GM12878 (cell line): ENCODE data around the gene WWOX. TPM values are rescaled to one million over a fixed set of nuclear protein-coding genes. Genes with fewer than 3 reads are reported as not detected.

ENCODE experiments used
- ATAC-seq: fragments of 200-7000 bp; cut with Tn5 transposase; 3 replicates; pipeline ENCODE4 v1.9.1; 2020; ENCODE audit warnings: mild to moderate bottlenecking, moderate library complexity
- BruUV-seq: library from RNA; stranded (reverse); fragments of 400-500 nt; replicated peaks from 2 replicates; lab custom pipeline; 2021; lab: Mats Ljungman, UMichigan
- CTCF ChIA-PET: fragments of 300-600 bp; sonication (Branson Sonifier 250); formaldehyde crosslinking; extraction: SDS; loops from one replicate; lab custom pipeline; 2021; ENCODE audit warnings: inconsistent platforms; lab: Yijun Ruan, JAX
- POLR2A ChIA-PET: fragments of 350-600 bp; formaldehyde crosslinking; extraction: SDS; loops from one replicate; lab custom pipeline; 2021; ENCODE audit warnings: inconsistent platforms; lab: Charles Lee
- RAD21 ChIA-PET: fragments of 300-600 bp; sonication (Branson Sonifier 250); formaldehyde crosslinking; loops from one replicate; lab custom pipeline; 2023; ENCODE audit warnings: antibody characterized with exemption; ENCODE audit not compliant: unreplicated experiment; lab: Charles Lee
- SMC1A ChIA-PET: fragments of 300-600 bp; sonication (Branson Sonifier 250); formaldehyde crosslinking; loops from one replicate; lab custom pipeline; 2023; ENCODE audit not compliant: unreplicated experiment, uncharacterized antibody; lab: Charles Lee
- DNase-seq: peaks from one replicate; pipeline ENCODE4 v3.0.0-alpha.2; 2011; ENCODE audit warnings: low read depth, low spot score
- FAIRE-seq: peaks from 3 replicates; lab custom pipeline; 2011; peaks lifted over from hg19 to GRCh38; lab: Jason Lieb, UNC
- H2AFZ ChIP-seq: 2 replicates; pipeline ENCODE4 v1.6.0; 2011; ENCODE audit warnings: low read depth, low read length, control low read depth; ENCODE audit not compliant: control insufficient read depth
- H3K27ac ChIP-seq: 2 replicates; pipeline ENCODE4 v1.5.1; 2011; ENCODE audit warnings: control low read depth; ENCODE audit not compliant: control insufficient read depth, insufficient read depth
- H3K27me3 ChIP-seq, 2 experiments: replicated peaks in 1 of 2; 2 replicates each; pipeline versions ENCODE4 v1.6.0 to v1.6.1; 2011; ENCODE audit warnings: low read length in 1 of 2; ENCODE audit not compliant: control insufficient read depth in 2 of 2, insufficient read depth in 2 of 2
- H3K36me3 ChIP-seq, 2 experiments: 2 replicates each; pipeline ENCODE4 v1.5.1; 2011; ENCODE audit warnings: low read length in 1 of 2; ENCODE audit not compliant: control insufficient read depth in 2 of 2, insufficient read depth in 2 of 2
- H3K4me1 ChIP-seq: 2 replicates; pipeline ENCODE4 v1.6.1; 2011; ENCODE audit warnings: mild to moderate bottlenecking, low read length, moderate library complexity, mixed read lengths; ENCODE audit not compliant: control insufficient read depth, insufficient read depth
- H3K4me2 ChIP-seq: 2 replicates; pipeline ENCODE4 v1.6.0; 2011; ENCODE audit warnings: control low read depth; ENCODE audit not compliant: control insufficient read depth, insufficient read depth
- H3K4me3 ChIP-seq: fragments of 200-600 bp; sonication (generic); 2 replicates; pipeline ENCODE4 v1.5.1; 2016
- H3K79me2 ChIP-seq: 2 replicates; pipeline ENCODE4 v1.6.0; 2011; ENCODE audit warnings: low read length; ENCODE audit not compliant: control insufficient read depth, insufficient read depth
- H3K9ac ChIP-seq: 2 replicates; pipeline ENCODE4 v1.8.0; 2011; ENCODE audit warnings: low read length, control low read depth, mixed read lengths; ENCODE audit not compliant: control insufficient read depth, insufficient read depth
- H3K9me3 ChIP-seq: replicated peaks from 3 replicates; pipeline ENCODE4 v1.5.1; 2011; ENCODE audit warnings: mild to moderate bottlenecking, low read length; ENCODE audit not compliant: control insufficient read depth, insufficient read depth
- H4K20me1 ChIP-seq: 2 replicates; pipeline ENCODE4 v1.6.0; 2011; ENCODE audit not compliant: control insufficient read depth, insufficient read depth
- EED ChIP-seq: sonication (generic); IDR thresholded peaks from 2 replicates; pipeline ENCODE4 v1.6.1; 2016; ENCODE audit warnings: antibody characterized with exemption, low read depth
- PBX3 ChIP-seq: IDR thresholded peaks from 2 replicates; pipeline ENCODE4 v1.6.1; 2011; ENCODE audit warnings: mild to moderate bottlenecking, low read depth, low read length, moderate library complexity; ENCODE audit not compliant: insufficient replicate concordance
- SUZ12 ChIP-seq: fragments of 200-600 bp; sonication (generic); IDR thresholded peaks from one replicate; pipeline ENCODE4 v1.6.1; 2018; ENCODE audit warnings: antibody characterized with exemption, mild to moderate bottlenecking; ENCODE audit not compliant: unreplicated experiment
- ZNF207 ChIP-seq: fragments of 450-650 bp; IDR thresholded peaks from 2 replicates; pipeline ENCODE4 v1.6.1; 2014; ENCODE audit warnings: antibody characterized with exemption, mild to moderate bottlenecking, borderline replicate concordance
- WGBS: methylation state at CpG from one replicate; pipeline ENCODE4 v1.1.6; 2016; ENCODE audit warnings: low lambda C conversion rate; ENCODE audit not compliant: insufficient replicate concordance, insufficient coverage; ENCODE audit errors: missing lambda C conversion rate; 5-methylcytosine and 5-hydroxymethylcytosine counted together
- in situ Hi-C: fragments of 300-500 bp; cut with MboI; formaldehyde crosslinking; loops from 9 replicates; pipeline ENCODE4 v1.14.3; 2018; ENCODE audit warnings: mixed read lengths
- intact Hi-C: fragments of 100-400 bp; cut with micrococcal nuclease; formaldehyde crosslinking; loops from one replicate; pipeline ENCODE4 v1.14.2; 2022; ENCODE audit not compliant: unreplicated experiment
- polyA plus RNA-seq, 11 experiments: library from polyadenylated mRNA; depleted of rRNA in 4 of 11; unstranded in 6 of 11; stranded (reverse) in 5 of 11; fragments of >200 nt; fragmentation: Nextera tagmentation in 4 of 11; fragmentation: Illumina TruSeq in 1 of 11; extraction: Ambion mirVana in 4 of 11; extraction: Trizol in 1 of 11; gene quantifications; 1 replicate in 1 of 11; 2 replicates in 10 of 11; pipeline versions ENCODE4 v1.2.1 to v1.2.3, GENCODE V29; 2011 to 2016; ENCODE audit warnings: inconsistent platforms in 2 of 11, missing spikeins in 2 of 11, low read depth in 1 of 11
- total RNA-seq, 4 experiments: library from RNA; depleted of rRNA in 3 of 4; stranded (reverse); fragments of >200 nt in 3 of 4; fragmentation: Illumina TruSeq in 1 of 4; extraction: Trizol in 1 of 4; gene quantifications; 2 replicates each; pipeline versions ENCODE4 v1.2.1 to v1.2.3, GENCODE V29; 2013 to 2021
- TF ChIP-seq, protein P1 (sequence below): fragments of 450-650 bp; IDR thresholded peaks from 2 replicates; pipeline ENCODE4 v1.6.1; 2014; ENCODE audit warnings: mild to moderate bottlenecking

Gene WWOX
- total and polyA plus RNA-seq, 10 of the 15 experiments (the other 5 are each of a cell fraction or from before 2014, with no cell fraction given) = 2.8 to 24.4 (median 17.8) TPM

DNA sequence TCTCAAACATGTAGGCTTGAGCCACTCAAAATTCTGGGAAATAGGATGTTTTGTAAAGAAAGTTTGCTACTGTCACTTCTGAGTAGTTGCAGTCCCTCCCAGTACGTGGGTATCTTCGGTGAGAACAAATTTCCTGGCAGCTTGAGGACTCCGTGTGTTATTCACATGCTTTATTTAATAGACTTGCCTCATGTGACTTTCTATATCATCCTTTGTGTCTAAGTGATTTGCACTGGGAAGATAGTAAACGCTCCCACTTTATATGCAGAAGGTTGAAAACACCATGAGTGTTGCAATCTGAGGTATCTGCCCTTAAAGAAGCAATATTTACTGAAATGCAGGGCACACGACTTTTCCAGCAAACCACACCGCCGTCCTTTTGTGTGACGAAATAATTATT, 857.4 kb downstream of the WWOX start:
- ChIA-PET SMC1A (interaction anchor here (0.6 kb wide), 1 partner anchor 166 kb away, joined by 3 read pairs; no protein-coding TSS in a partner anchor), POLR2A (no interaction called here), RAD21 (no interaction called here), CTCF (no interaction called here)
- H3K4me2 ChIP-seq = no peak overlapping the region
- no peak overlapping the region for H3K9ac ChIP-seq
- no peaks in the 10 kb centered on the region for H3K27me3 ChIP-seq
- no peaks in the 10 kb centered on the region for H3K36me3 ChIP-seq
- no peak for ATAC-seq
- DNase-seq = no peak
- H3K27ac ChIP-seq = no peak overlapping the region
- WGBS = 71% methylated on average over 8 of the region's 8 CpGs
- TF ChIP-seq ZNF207 (no peak), PBX3 (no peak), EED (no peak), SUZ12 (no peak)
- TF ChIP-seq, protein P1, sequence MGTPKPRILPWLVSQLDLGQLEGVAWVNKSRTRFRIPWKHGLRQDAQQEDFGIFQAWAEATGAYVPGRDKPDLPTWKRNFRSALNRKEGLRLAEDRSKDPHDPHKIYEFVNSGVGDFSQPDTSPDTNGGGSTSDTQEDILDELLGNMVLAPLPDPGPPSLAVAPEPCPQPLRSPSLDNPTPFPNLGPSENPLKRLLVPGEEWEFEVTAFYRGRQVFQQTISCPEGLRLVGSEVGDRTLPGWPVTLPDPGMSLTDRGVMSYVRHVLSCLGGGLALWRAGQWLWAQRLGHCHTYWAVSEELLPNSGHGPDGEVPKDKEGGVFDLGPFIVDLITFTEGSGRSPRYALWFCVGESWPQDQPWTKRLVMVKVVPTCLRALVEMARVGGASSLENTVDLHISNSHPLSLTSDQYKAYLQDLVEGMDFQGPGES = no peak
- H4K20me1 ChIP-seq = no peaks in the 10 kb centered on the region
- H3K79me2 ChIP-seq = no peaks in the 10 kb centered on the region
- BruUV-seq = no TSS peak
- in situ Hi-C loops = no loop called here
- no peak overlapping the region for H2AFZ ChIP-seq
- H3K9me3 ChIP-seq = peaks cover 5% of the 10 kb centered on the region
- H3K4me1 ChIP-seq = peaks cover 14% of the 10 kb centered on the region
- intact Hi-C loops = no loop called here
- H3K4me3 ChIP-seq = no peak overlapping the region
- no peak for FAIRE-seq
